ENCODE data around the gene GRIN2A.

GRCh38 chr16:10022098-10022497, 160.1 kb downstream of the GRIN2A start:
- no peak for TF ChIP-seq CTCF (IDR thresholded peaks at IDR 0.05)
- no peak for TF ChIP-seq POLR2A (IDR thresholded peaks at IDR 0.05)
- no peak for TF ChIP-seq EP300 (IDR thresholded peaks at IDR 0.05)
- no peak for TF ChIP-seq POLR2AphosphoS5 (IDR thresholded peaks at IDR 0.05)
